ENCODE data around the gene TEAD2. TPM values are rescaled to one million over a fixed set of nuclear protein-coding genes. Genes with fewer than 3 reads are reported as not detected.
A peak's percentile ranks its signal among the peaks of the same experiment; 100 is the strongest.

Gene TEAD2
- total RNA-seq, 2 experiments from 2014 or later = not detected

- no peaks in the 10 kb centered on the region for H3K36me3 Mint-ChIP-seq (ENCODE audit: low read depth)
- no peak overlapping the region for H3K4me3 Mint-ChIP-seq
- intact Hi-C loops (cut with micrococcal nuclease) = no loop called here
- ChIA-PET POLR2A (interaction anchor here (1.3 kb wide), 1 partner anchor 13 kb away, joined by 3 read pairs; no protein-coding TSS in a partner anchor), CTCF (no interaction called here)
- TF ChIP-seq, protein P1, sequence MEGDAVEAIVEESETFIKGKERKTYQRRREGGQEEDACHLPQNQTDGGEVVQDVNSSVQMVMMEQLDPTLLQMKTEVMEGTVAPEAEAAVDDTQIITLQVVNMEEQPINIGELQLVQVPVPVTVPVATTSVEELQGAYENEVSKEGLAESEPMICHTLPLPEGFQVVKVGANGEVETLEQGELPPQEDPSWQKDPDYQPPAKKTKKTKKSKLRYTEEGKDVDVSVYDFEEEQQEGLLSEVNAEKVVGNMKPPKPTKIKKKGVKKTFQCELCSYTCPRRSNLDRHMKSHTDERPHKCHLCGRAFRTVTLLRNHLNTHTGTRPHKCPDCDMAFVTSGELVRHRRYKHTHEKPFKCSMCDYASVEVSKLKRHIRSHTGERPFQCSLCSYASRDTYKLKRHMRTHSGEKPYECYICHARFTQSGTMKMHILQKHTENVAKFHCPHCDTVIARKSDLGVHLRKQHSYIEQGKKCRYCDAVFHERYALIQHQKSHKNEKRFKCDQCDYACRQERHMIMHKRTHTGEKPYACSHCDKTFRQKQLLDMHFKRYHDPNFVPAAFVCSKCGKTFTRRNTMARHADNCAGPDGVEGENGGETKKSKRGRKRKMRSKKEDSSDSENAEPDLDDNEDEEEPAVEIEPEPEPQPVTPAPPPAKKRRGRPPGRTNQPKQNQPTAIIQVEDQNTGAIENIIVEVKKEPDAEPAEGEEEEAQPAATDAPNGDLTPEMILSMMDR (IDR thresholded peaks at IDR 0.05) = no peak
- ATAC-seq = no peak
- H3K27me3 Mint-ChIP-seq = no peaks in the 10 kb centered on the region
- no peak overlapping the region for H3K27ac Mint-ChIP-seq
- peaks cover 35% of the 10 kb centered on the region for H3K4me1 Mint-ChIP-seq (ENCODE audit: low read depth)
- DNase-seq = no peak
- no peaks in the 10 kb centered on the region for H3K9me3 Mint-ChIP-seq
Measured at GRCh38 chr19:49407482-49408015, 45.3 kb upstream of the TEAD2 start.

DNA sequence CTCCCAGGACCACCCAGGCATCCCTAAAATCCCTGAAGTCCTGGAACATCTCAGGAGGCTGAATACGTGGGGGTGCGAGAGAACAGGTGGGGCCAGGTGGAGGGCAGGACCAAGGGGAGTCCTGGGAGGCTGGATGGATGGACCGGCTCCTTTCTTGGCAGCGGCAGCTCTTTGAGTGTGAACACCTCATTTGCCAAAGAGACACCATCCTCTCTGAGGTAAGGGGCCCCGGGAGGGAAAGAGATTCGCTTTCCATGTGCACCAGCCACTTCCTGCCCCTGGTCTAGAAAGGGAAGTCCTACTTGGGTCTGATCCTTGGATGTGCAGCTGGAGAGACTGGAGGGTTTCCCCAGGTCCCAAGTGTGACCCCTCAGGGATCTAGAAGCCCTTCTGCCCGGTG is 44.9 kb upstream of the TEAD2 start:
- Mint-ChIP-seq H3K27ac (no peak overlapping the region), H3K4me1 (ENCODE audit: low read depth) (peaks cover 35% of the 10 kb centered on the region), H3K4me3 (no peak overlapping the region), H3K27me3 (no peaks in the 10 kb centered on the region), H3K9me3 (no peaks in the 10 kb centered on the region), H3K36me3 (ENCODE audit: low read depth) (no peaks in the 10 kb centered on the region)
- intact Hi-C loops (cut with micrococcal nuclease) = no loop called here
- TF ChIP-seq, protein P1 (IDR thresholded peaks at IDR 0.05) = no peak
- DNase-seq = no peak
- POLR2A ChIA-PET = interaction anchor here (1.2 to 1.3 kb wide), 2 partner anchors 14 to 20 kb away, joined by 3 read pairs; no protein-coding TSS in a partner anchor
- CTCF ChIA-PET = interaction anchor here (1.0 to 2.2 kb wide), 3 partner anchors 15 to 180 kb away, joined by 3 to 17 read pairs (median 5); no protein-coding TSS in a partner anchor
- ATAC-seq = no peak

DNA sequence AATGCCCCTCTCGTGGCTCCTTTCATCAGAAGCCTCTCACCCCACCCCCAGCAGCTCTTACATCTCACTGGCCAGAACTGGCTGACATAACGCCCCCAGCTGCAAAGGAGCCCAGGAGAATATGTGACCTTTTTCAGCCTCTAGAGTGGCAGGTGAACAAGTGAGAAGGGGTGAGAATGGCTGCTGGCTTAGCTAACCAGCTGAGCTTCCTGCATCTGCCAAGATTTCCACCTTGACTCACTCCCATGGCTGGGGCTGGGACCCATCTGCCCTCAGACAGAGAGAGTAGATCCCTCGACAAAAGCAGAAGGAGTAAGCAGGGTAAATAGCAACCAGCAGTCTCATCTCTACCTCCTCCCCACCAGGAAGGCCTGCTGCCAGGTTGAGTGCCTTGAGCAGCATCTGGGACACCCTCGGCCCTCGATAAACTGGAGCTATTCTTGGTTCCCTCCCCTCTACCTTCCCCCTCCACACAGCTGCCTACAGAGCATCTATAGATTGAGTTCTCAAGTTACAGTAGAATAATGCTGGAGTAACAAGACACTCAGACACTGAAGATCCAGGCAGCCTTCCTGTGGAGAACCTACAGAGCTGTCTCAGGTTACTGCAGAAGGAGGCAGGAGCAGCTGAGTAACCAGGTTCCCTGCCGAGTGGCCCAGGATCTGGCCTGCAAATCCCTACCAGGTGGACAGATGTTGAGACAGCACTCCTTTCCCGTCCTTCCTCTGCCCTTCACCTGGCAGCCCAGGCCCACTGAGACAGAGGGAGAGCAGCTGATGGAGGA is 41.4 kb upstream of the TEAD2 start:
- ChIA-PET CTCF (interaction anchor here (0.8 to 1.5 kb wide), 2 partner anchors 12 to 13 kb away, joined by 3 to 8 read pairs; no protein-coding TSS in a partner anchor), POLR2A (interaction anchor here (0.8 to 1.1 kb wide), 2 partner anchors 18 to 21 kb away, joined by 3 read pairs; partner anchors contain the start of gene GFY)
- DNase-seq (peak; percentile 50), ATAC-seq (peak; percentile 56)
- Mint-ChIP-seq H3K9me3 (no peaks in the 10 kb centered on the region), H3K4me3 (no peak overlapping the region), H3K27me3 (peaks cover under 1% of the 10 kb centered on the region), H3K27ac (no peak overlapping the region), H3K4me1 (ENCODE audit: low read depth) (peaks cover 10% of the 10 kb centered on the region), H3K36me3 (ENCODE audit: low read depth) (no peaks in the 10 kb centered on the region)
- TF ChIP-seq, protein P1 (IDR thresholded peaks at IDR 0.05) = no peak
- intact Hi-C loops (cut with micrococcal nuclease) = no loop called here

- Mint-ChIP-seq H3K36me3 (ENCODE audit: low read depth) (no peaks in the 10 kb centered on the region), H3K4me3 (no peak overlapping the region), H3K27ac (no peak overlapping the region), H3K4me1 (ENCODE audit: low read depth) (peaks cover 10% of the 10 kb centered on the region), H3K9me3 (no peaks in the 10 kb centered on the region), H3K27me3 (peaks cover 2% of the 10 kb centered on the region)
- POLR2A ChIA-PET = no interaction called here
- DNase-seq (no peak), ATAC-seq (no peak)
- TF ChIP-seq, protein P1 (IDR thresholded peaks at IDR 0.05) = no peak
- intact Hi-C loops (cut with micrococcal nuclease) = no loop called here
- CTCF ChIA-PET = interaction anchor here (1.0 kb wide), 1 partner anchor 22 kb away, joined by 3 read pairs; no protein-coding TSS in a partner anchor
Measured at GRCh38 chr19:49400029-49400428, 37.8 kb upstream of the TEAD2 start.

- DNase-seq (no peak), ATAC-seq (no peak)
- H3K4me1 Mint-ChIP-seq (ENCODE audit: low read depth) = peaks cover 10% of the 10 kb centered on the region
- TF ChIP-seq, protein P1 (IDR thresholded peaks at IDR 0.05) = no peak
- no peak overlapping the region for H3K27ac Mint-ChIP-seq
- H3K4me3 Mint-ChIP-seq = no peak overlapping the region
- no peaks in the 10 kb centered on the region for H3K9me3 Mint-ChIP-seq
- no peaks in the 10 kb centered on the region for H3K36me3 Mint-ChIP-seq (ENCODE audit: low read depth)
- intact Hi-C loops (cut with micrococcal nuclease) = no loop called here
- POLR2A ChIA-PET = interaction anchor here (0.6 to 1.9 kb wide), 2 partner anchors 10 to 26 kb away, joined by 3 to 5 read pairs; no protein-coding TSS in a partner anchor
- H3K27me3 Mint-ChIP-seq = peaks cover 2% of the 10 kb centered on the region
- CTCF ChIA-PET = interaction anchor here (0.8 kb wide), 1 partner anchor 72 kb away, joined by 4 read pairs; no protein-coding TSS in a partner anchor
Measured at GRCh38 chr19:49398931-49399330, 36.7 kb upstream of the TEAD2 start.
